ENCODE measurements around the gene FAM24A.

- TF ChIP-seq CTCF (IDR thresholded peaks at IDR 0.05; ENCODE audit: low read length) = no peak
- no peak for TF ChIP-seq EZH2 (optimal IDR thresholded peaks at IDR 0.05; ENCODE audit: low read depth, low read length)
These were observed 1.6 kb downstream of the FAM24A start for GRCh38 chr10:122911889-122912484.

All from MM.1S (cell line).